Heart left ventricle (tissue), 13 donors: ENCODE data around the gene SLC25A13.

Experiments
- POLR2A ChIP-seq, 2 donors: fragments of 450-650 bp; IDR thresholded peaks; one replicate each; pipeline ENCODE4 v1.6.1; 2017; ENCODE audit warnings: antibody characterized with exemption in 2 of 2, mild to moderate bottlenecking in 2 of 2, moderate library complexity in 2 of 2
- TF ChIP-seq, protein P1 (sequence below), 12 donors: fragments of 200-600 bp; sonication (generic) in 4 of 12; IDR thresholded peaks; one replicate each; pipeline versions ENCODE4 v1.5.0 to v1.8.0; 2018 to 2022; ENCODE audit warnings: antibody characterized with exemption in 12 of 12, mild to moderate bottlenecking in 5 of 12
- donor health status: ischemic (EF 13 %, LVEDD 7.1; RV severe dilation, severe dysfunction).
- donor health status: DM: no; HTN: yes; CAD: no.
- donor health status: DM: no; HTN: no; CAD: no.
- donor health status: ischemic (EF 25% LVEDD 6.9; RV normal size, moderate dysfunction).
- donor health status: ischemic (EF 25% LVEDD 5.7; RV mildly dilated, moderate dysfunction).
- donor health status: ischemic (EF 35%, LVEDD 5.7; RV mildly dilated, moderate dysfunction).
- donor health status: nonischemic (EF 11% LVEDD 7.7; RV severe dilation, severe dysfunction).
- donor health status: DM: yes; HTN: yes; CAD: no.
- donor health status: PGD.
- donor health status: ischemic (EF 29% LVEDD 5.4; RV normal size, mild dysfunction).
- donor health status: nonischemic (EF 23%, LVEDD 6.1; RV moderate dilation, normal function).

DNA sequence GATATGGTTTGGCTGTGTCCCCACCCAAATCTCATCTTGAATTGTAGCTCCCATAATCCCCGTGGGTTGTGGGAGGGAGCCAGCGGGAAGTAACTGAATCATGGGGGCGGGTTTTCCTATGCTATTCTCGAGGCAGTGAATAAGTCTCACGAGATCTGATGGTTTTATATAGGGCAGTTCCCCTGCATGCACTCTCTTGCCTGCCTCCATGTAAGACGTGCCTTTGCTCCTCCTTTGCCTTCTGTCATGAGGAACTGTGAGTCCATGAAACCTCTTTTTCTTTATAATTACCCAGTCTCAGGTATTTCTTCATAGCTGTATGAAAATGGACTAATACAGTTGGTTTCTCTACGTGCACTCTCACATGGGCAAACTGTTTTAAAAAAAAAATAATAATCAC, 207.7 kb downstream of the SLC25A13 start:
- TF ChIP-seq, protein P1, sequence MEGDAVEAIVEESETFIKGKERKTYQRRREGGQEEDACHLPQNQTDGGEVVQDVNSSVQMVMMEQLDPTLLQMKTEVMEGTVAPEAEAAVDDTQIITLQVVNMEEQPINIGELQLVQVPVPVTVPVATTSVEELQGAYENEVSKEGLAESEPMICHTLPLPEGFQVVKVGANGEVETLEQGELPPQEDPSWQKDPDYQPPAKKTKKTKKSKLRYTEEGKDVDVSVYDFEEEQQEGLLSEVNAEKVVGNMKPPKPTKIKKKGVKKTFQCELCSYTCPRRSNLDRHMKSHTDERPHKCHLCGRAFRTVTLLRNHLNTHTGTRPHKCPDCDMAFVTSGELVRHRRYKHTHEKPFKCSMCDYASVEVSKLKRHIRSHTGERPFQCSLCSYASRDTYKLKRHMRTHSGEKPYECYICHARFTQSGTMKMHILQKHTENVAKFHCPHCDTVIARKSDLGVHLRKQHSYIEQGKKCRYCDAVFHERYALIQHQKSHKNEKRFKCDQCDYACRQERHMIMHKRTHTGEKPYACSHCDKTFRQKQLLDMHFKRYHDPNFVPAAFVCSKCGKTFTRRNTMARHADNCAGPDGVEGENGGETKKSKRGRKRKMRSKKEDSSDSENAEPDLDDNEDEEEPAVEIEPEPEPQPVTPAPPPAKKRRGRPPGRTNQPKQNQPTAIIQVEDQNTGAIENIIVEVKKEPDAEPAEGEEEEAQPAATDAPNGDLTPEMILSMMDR (IDR thresholded peaks at IDR 0.05), result no peak
- TF ChIP-seq POLR2A (IDR thresholded peaks at IDR 0.05), result no peak
